T-helper 1 cell treated with Interleukin-12 subunit alpha and Interleukin-12 subunit beta and Interleukin-4 antibody, amounts not matched to agents 30 μg/mL and 1 μg/mL, for 36 hours (primary cell): Measurements from ENCODE around the gene OR10G2.

Experiments used
- H3K27ac Mint-ChIP-seq: one replicate; pipeline ENCODE4 v1.8.0; 2021; ENCODE audit warnings: mild to moderate bottlenecking, mixed read lengths
- H3K27me3 Mint-ChIP-seq: one replicate; pipeline ENCODE4 v1.8.0; 2021; ENCODE audit warnings: low read depth, mixed read lengths
- H3K36me3 Mint-ChIP-seq: one replicate; pipeline ENCODE4 v1.8.0; 2021; ENCODE audit warnings: low read depth, mixed read lengths
- H3K4me1 Mint-ChIP-seq: one replicate; pipeline ENCODE4 v1.8.0; 2021; ENCODE audit warnings: low read depth, mixed read lengths
- H3K4me3 Mint-ChIP-seq: one replicate; pipeline ENCODE4 v1.8.0; 2021; ENCODE audit warnings: mild to moderate bottlenecking, moderate library complexity, mixed read lengths
- H3K9me3 Mint-ChIP-seq: one replicate; pipeline ENCODE4 v1.8.0; 2021; ENCODE audit warnings: mixed read lengths

The OR10G2 gene, protein sequence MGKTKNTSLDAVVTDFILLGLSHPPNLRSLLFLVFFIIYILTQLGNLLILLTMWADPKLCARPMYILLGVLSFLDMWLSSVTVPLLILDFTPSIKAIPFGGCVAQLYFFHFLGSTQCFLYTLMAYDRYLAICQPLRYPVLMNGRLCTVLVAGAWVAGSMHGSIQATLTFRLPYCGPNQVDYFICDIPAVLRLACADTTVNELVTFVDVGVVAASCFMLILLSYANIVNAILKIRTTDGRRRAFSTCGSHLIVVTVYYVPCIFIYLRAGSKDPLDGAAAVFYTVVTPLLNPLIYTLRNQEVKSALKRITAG

DNA sequence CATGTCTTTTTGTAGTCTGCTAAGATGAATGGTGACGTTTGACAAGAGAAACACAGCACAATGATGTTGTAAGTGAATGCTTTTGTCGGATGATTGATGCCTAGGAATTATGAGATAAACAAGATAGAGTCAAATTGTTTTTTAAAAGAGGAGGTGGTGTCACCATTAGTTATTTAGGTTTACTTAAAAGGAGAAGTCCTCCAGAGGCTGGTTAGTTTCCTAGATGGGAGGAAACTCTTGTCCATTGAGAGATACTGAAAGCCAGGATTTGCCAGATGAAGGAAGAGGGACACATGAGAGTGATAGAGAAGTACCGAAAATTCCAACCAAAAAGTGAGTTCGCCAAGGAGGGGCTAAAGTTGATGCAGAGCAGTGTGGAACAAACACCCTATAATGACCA, at the start of gene OR10G2:
OR10G2 (minus strand) TSS at position 101 of the 400 bp plus-strand sequence; CDS start at position 3, 98 bp downstream.
- Mint-ChIP-seq H3K36me3 (no peaks in the 10 kb centered on the region), H3K27ac (no peak within 1 kb of the TSS), H3K4me3 (no peak within 1 kb of the TSS), H3K27me3 (no peaks in the 10 kb centered on the region), H3K9me3 (no peaks in the 10 kb centered on the region), H3K4me1 (no peaks in the 10 kb centered on the region)

DNA sequence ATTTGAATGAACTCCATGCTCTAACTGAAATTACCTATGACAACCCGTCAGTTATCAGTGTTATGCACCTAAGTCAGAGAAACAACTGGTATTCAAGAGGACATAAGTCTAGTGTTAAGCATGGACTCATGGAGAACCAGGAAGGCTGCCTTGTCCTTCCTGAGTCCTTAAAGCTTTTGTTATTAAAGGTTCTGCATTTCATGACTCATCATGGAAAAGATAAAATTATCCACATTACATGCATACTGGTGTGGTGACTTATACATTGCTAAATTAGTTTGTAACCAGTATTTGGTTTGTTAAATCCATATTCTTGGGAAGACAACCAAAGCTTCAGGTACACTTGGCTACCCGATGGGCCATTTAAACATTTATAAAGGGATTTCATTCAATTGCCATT, 45.3 kb upstream of the OR10G2 start:
- Mint-ChIP-seq H3K4me1 (no peaks in the 10 kb centered on the region), H3K27ac (no peak overlapping the region), H3K27me3 (peaks cover 14% of the 10 kb centered on the region), H3K36me3 (no peaks in the 10 kb centered on the region), H3K9me3 (peaks cover 6% of the 10 kb centered on the region), H3K4me3 (no peak overlapping the region)

DNA sequence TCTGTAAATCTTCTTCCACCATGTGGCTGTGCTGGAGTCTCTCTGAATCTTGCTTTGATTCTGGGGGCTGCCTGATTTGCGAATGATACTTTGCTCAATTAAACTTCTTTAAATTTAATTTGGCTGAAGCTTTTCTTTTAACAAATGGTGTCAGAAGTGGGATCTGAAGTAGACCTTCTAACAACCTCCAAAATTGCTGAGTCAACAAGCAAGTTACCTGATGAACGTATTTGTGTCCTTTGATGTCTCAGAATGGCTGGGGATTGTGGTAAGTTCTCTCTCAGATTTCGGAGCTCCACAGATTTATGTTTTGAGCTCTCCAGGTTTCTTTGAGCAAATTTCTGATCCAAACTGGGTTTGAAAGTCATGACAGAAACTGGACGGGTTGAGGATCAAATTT, 40.8 kb upstream of the OR10G2 start:
- H3K27ac Mint-ChIP-seq: no peak overlapping the region
- peaks cover 12% of the 10 kb centered on the region for H3K27me3 Mint-ChIP-seq
- H3K36me3 Mint-ChIP-seq: no peaks in the 10 kb centered on the region
- H3K9me3 Mint-ChIP-seq: peaks cover 6% of the 10 kb centered on the region
- H3K4me1 Mint-ChIP-seq: no peaks in the 10 kb centered on the region
- H3K4me3 Mint-ChIP-seq: no peak overlapping the region

DNA sequence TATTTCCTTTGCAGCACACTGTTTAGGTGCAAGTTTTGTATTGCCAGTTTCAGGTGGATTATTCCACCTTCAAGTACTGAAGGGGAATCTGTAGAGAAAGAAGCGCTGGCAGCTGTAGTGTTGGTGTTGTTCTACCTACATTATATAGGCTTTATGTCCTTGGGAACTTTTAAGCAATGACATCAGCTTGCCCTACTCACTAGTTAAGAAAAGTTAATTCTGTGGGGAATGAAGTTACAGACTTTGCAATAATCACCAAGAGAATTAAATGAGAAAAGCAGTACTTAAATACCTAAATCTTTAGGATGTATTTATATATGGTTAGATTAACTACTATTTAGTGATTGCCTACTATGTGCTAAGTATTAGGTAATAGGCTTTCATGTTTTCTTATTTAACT, 39.0 kb upstream of the OR10G2 start, which contains the start of gene OR4E1:
OR4E1 (minus strand) TSS at position 101 of the 400 bp plus-strand sequence. CDS start 2,883 bp downstream, outside the sequence.
- Mint-ChIP-seq H3K27ac (no peak within 1 kb of the TSS), H3K9me3 (peaks cover 6% of the 10 kb centered on the region), H3K27me3 (peaks cover 26% of the 10 kb centered on the region), H3K4me3 (no peak within 1 kb of the TSS), H3K36me3 (no peaks in the 10 kb centered on the region), H3K4me1 (no peaks in the 10 kb centered on the region)

DNA sequence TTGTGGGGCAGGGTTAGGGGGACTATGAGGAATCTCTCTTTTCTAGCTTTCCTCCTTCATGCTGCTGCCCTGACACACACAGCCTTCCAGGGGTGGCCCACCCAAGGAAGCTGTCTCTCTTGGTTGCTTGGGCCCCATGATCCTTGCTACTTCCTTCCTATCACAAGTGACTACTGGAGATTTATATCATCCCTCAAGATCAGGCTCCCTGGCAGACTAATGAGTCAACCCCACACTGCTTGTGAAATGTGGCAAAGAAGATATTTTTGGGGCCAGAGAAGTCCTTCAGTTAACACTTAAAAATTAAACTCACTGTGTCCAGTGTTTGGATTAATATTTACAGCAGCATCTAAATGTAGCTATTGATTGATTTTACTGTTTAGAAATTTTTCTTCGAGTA, 37.4 kb upstream of the OR10G2 start:
- Mint-ChIP-seq H3K27me3 (peaks cover 18% of the 10 kb centered on the region), H3K4me3 (no peak overlapping the region), H3K4me1 (no peaks in the 10 kb centered on the region), H3K9me3 (peaks cover 6% of the 10 kb centered on the region), H3K27ac (no peak overlapping the region), H3K36me3 (no peaks in the 10 kb centered on the region)

DNA sequence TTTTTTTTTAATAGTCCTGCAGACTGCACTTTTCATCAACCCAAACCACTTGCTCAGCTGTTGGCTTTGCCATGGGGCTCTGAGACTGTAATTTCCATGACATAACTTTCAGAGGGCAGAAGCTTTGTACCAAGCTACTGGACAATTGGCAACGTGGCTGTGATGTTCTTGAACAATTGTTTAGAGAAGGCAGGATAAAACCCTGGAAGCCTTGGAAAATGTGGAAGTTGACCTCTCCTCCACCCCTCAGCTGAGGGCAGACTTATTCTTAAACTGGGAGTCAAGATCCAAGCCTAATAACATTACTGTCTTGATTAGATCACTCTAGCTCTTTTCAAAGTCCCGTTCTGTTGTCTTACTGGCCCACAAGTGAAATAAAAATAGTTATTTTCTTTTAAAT, 36.6 kb upstream of the OR10G2 start:
- Mint-ChIP-seq H3K27me3 (peaks cover 18% of the 10 kb centered on the region), H3K4me3 (no peak overlapping the region), H3K4me1 (no peaks in the 10 kb centered on the region), H3K9me3 (peaks cover 6% of the 10 kb centered on the region), H3K36me3 (no peaks in the 10 kb centered on the region), H3K27ac (no peak overlapping the region)

DNA sequence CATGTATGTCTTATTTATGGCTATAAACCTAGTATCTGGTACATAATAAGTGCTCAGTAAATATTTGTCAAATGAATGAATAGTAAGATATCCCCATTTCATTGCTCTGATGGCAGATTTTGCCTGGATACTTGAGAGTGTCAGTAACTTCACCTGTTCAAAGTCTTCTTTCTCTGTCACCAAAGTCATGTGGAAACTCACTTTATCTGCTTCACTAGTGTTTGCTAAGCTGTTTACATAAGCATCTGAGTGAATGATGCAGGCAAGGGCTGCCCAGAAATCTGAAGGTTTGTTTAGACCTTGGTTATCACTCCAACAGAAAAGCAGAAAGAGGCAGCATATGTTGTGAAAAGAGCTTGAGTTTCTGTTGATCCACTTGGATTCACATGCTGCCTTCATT, 34.5 kb upstream of the OR10G2 start:
- H3K27ac Mint-ChIP-seq: no peak overlapping the region
- no peaks in the 10 kb centered on the region for H3K36me3 Mint-ChIP-seq
- no peaks in the 10 kb centered on the region for H3K4me1 Mint-ChIP-seq
- no peaks in the 10 kb centered on the region for H3K9me3 Mint-ChIP-seq
- H3K4me3 Mint-ChIP-seq: no peak overlapping the region
- peaks cover 18% of the 10 kb centered on the region for H3K27me3 Mint-ChIP-seq

DNA sequence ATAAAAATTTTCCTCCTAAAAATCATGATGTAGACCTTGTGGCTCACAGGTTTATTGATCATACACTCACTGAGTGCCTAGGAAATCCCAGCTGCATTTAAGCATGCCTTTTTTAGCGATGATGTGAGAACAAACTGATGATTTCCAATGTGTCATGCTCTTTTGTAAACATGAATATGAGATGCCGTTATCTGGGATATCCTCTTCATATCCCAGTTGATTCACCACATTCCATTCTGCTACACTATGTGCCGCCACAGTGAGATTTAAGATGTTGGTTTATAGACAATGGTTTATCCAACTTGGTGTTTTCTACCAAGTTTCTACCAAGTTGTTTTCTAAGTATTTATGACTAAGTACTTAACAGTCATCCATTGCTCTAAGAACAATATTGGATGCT, 33.6 kb upstream of the OR10G2 start:
- H3K36me3 Mint-ChIP-seq: no peaks in the 10 kb centered on the region
- H3K4me1 Mint-ChIP-seq: no peaks in the 10 kb centered on the region
- peaks cover 18% of the 10 kb centered on the region for H3K27me3 Mint-ChIP-seq
- H3K27ac Mint-ChIP-seq: no peak overlapping the region
- no peak overlapping the region for H3K4me3 Mint-ChIP-seq
- H3K9me3 Mint-ChIP-seq: no peaks in the 10 kb centered on the region

DNA sequence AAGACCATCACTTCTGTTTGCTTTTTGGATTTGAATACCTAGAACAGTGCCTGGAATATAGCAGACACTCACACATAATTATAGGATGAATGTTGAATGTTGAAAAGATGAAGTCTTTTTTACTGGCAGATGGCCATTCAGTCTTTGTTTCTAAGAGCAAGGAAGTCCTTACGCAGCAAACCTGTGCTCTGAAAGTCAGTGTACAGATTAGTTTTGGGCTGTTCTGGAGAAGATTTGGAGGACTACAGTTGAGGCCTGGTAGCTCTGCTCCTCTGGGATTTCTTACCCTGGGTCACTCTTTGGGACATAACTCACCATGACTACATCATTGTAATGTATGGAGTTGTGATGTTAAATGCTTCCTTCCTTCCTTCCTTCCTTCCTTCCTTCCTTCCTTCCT, 22.2 kb upstream of the OR10G2 start:
- Mint-ChIP-seq H3K9me3 (no peaks in the 10 kb centered on the region), H3K27me3 (peaks cover 4% of the 10 kb centered on the region), H3K36me3 (no peaks in the 10 kb centered on the region), H3K27ac (no peak overlapping the region), H3K4me1 (no peaks in the 10 kb centered on the region), H3K4me3 (no peak overlapping the region)

DNA sequence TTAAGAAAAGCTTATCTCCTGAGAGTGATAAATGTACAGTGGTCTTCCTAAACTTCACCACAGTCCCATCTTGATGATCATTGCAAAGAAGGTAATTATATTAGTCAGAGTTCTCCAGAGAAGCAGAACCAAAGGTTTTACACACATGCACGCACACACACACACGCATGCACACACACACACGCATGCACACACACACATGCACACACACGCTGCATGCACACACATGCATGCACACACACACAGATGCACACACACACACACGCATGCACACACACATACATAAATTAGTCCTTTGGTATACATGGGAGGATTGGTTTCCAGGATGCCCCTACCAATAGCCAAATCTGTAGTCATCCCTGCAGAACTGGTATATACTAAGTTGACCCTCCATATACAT, 19.5 kb upstream of the OR10G2 start:
- no peak overlapping the region for H3K4me3 Mint-ChIP-seq
- H3K9me3 Mint-ChIP-seq: no peaks in the 10 kb centered on the region
- no peaks in the 10 kb centered on the region for H3K4me1 Mint-ChIP-seq
- no peaks in the 10 kb centered on the region for H3K36me3 Mint-ChIP-seq
- H3K27me3 Mint-ChIP-seq: peaks cover 4% of the 10 kb centered on the region
- H3K27ac Mint-ChIP-seq: no peak overlapping the region

DNA sequence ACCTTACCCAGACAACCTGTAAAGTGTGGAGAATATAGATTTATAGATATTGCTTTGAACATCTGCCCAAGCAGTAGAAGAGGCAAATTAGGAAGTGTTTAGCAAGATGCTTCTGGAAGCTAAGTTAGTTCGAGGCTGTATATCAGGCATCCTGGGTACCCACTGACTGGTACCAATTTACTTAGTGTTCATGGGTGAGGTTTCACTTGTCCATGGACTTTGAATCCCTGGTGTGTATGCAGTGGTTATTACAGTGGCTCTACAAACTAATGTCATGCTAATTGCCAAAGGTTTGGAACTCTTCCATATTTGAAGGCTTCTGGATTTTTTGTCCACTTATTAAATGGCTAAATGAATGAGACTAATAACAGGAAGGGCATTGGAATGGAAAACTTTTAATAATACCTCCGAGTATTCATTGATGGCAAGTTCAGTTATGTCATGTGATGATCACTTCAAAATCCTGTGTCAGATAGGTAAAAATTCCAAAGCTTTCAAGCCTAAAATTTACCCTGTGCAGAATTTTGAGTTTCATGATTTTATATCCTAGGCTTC, 18.7 kb upstream of the OR10G2 start, which contains the start of gene OR4E2:
OR4E2 (plus strand) TSS at position 505 of the 555 bp plus-strand sequence. CDS start 11,248 bp downstream, outside the sequence.
- Mint-ChIP-seq H3K4me1 (no peaks in the 10 kb centered on the region), H3K36me3 (no peaks in the 10 kb centered on the region), H3K27ac (no peak within 1 kb of the TSS), H3K9me3 (no peaks in the 10 kb centered on the region), H3K4me3 (no peak within 1 kb of the TSS), H3K27me3 (peaks cover 4% of the 10 kb centered on the region)

DNA sequence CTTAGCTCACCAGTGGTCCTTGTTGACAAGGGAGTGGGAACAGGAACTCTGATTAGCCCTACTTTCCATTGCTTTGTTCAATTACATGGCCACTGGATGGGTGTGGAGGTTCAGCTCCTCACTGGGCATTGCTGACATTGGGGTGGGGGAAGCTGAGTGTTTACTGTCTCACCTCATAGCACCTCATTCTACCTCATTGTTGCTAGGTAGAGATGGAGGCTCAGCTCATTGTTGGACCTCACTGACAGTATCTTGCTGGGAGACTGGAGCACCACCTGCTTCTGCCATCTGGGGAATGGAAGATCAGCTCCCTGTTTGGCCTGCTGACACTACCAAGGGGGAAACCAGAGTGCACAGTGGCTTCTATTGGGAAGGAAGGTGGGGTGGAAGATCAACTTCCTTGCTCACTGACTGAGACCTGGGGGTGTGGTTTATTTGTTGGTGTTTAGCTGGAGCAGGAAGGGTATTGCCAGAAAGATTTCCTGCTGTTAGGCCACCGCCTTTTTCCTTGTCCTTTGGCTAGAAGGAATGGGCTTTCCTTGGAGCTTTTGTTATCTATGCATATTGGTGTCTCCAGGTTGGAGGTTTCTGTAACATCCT, 17.6 kb upstream of the OR10G2 start:
- no peak overlapping the region for H3K4me3 Mint-ChIP-seq
- no peaks in the 10 kb centered on the region for H3K36me3 Mint-ChIP-seq
- no peak overlapping the region for H3K27ac Mint-ChIP-seq
- H3K4me1 Mint-ChIP-seq: no peaks in the 10 kb centered on the region
- peaks cover 9% of the 10 kb centered on the region for H3K27me3 Mint-ChIP-seq
- no peaks in the 10 kb centered on the region for H3K9me3 Mint-ChIP-seq

DNA sequence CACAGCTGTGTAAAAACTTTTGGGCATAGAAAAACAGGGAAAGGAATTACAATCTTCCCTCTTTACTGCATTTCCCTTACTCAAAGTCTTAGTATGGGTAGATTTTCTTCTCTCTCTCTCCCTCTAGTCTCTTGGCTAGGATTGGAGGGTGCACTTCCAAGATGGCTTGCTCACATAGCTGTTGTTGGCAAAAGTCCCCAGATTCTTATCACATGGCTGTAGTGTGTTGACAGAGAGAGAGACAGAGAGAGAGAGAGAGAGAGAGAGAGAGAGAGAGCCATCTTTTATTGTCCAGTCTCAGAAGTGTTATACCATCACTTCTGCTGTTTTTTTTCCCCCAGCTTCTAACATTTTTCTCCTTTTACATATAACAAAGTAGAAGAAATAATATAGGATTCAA, 12.6 kb upstream of the OR10G2 start:
- Mint-ChIP-seq H3K27ac (no peak overlapping the region), H3K4me3 (no peak overlapping the region), H3K4me1 (no peaks in the 10 kb centered on the region), H3K9me3 (no peaks in the 10 kb centered on the region), H3K27me3 (peaks cover 10% of the 10 kb centered on the region), H3K36me3 (no peaks in the 10 kb centered on the region)

DNA sequence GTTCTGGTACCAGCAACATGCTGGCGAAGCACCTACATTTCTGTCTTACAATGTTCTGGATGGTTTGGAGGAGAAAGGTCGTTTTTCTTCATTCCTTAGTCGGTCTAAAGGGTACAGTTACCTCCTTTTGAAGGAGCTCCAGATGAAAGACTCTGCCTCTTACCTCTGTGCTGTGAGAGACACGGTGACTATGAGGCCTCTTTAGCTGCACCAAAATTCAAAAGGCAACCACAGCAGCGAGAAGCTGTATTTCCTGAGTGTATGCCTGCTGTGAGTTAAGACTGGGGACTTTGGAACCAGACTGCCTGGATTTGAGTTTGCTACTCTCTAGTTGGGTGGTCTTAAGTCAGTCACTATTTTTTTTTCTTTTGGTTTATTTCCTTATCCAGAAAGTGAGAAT, 8.7 kb upstream of the OR10G2 start:
- Mint-ChIP-seq H3K4me1 (no peaks in the 10 kb centered on the region), H3K27ac (peak overlapping the region; percentile 34), H3K9me3 (no peaks in the 10 kb centered on the region), H3K4me3 (no peak overlapping the region), H3K27me3 (peaks cover 9% of the 10 kb centered on the region), H3K36me3 (no peaks in the 10 kb centered on the region)

DNA sequence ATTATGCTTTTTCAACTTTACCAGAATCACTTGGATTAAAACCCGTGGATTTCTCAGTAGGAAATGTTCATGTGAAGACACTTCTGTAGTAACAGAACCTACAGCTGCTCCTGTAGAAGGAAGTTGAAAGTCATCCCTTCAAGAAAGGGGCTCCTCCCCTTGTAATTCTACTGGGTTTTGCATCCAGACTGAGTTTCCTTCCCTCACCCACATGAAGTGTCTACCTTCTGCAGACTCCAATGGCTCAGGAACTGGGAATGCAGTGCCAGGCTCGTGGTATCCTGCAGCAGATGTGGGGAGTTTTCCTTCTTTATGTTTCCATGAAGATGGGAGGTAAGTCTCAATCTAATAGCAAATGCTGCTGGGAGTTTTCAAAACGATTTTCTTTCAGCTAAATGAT, 7.9 kb upstream of the OR10G2 start:
- no peak overlapping the region for H3K4me3 Mint-ChIP-seq
- H3K27ac Mint-ChIP-seq: no peak overlapping the region
- no peaks in the 10 kb centered on the region for H3K9me3 Mint-ChIP-seq
- H3K4me1 Mint-ChIP-seq: no peaks in the 10 kb centered on the region
- H3K27me3 Mint-ChIP-seq: peaks cover 5% of the 10 kb centered on the region
- no peaks in the 10 kb centered on the region for H3K36me3 Mint-ChIP-seq
